Mucosa of rectum (tissue), 2 donors: ENCODE data around the gene NAT16.

Experiments
- H3K27ac ChIP-seq, 2 donors: one replicate each; pipeline ENCODE4 v1.7.0; 2013; ENCODE audit warnings: inconsistent platforms in 2 of 2, low read depth in 2 of 2, low read length in 2 of 2
- H3K27me3 ChIP-seq, 2 donors: one replicate each; pipeline ENCODE4 v1.7.0; 2013; ENCODE audit warnings: low read length in 2 of 2; ENCODE audit not compliant: control insufficient read depth in 2 of 2, insufficient read depth in 2 of 2
- H3K36me3 ChIP-seq, 2 donors: one replicate each; pipeline ENCODE4 v1.7.0; 2013; ENCODE audit warnings: low read length in 2 of 2; ENCODE audit not compliant: control insufficient read depth in 2 of 2, insufficient read depth in 2 of 2
- H3K4me1 ChIP-seq, 2 donors: one replicate each; pipeline ENCODE4 v1.7.0; 2013; ENCODE audit warnings: low read length in 2 of 2, mild to moderate bottlenecking in 1 of 2; ENCODE audit not compliant: control insufficient read depth in 2 of 2, insufficient read depth in 2 of 2
- H3K4me3 ChIP-seq, 2 donors: one replicate each; pipeline ENCODE4 v1.7.0; 2013; ENCODE audit warnings: low read length in 2 of 2
- H3K9ac ChIP-seq, 2 donors: one replicate each; pipeline ENCODE4 v1.7.0; 2013; ENCODE audit warnings: low read length in 2 of 2, low read depth in 1 of 2, mild to moderate bottlenecking in 1 of 2
- H3K9me3 ChIP-seq, 2 donors: one replicate each; pipeline ENCODE4 v1.7.0; 2013; ENCODE audit warnings: low read length in 2 of 2; ENCODE audit not compliant: control insufficient read depth in 2 of 2
- donor health status: healthy.
- donor health status: Normal muscosa, but diverticular disease.

The NAT16 gene

DNA sequence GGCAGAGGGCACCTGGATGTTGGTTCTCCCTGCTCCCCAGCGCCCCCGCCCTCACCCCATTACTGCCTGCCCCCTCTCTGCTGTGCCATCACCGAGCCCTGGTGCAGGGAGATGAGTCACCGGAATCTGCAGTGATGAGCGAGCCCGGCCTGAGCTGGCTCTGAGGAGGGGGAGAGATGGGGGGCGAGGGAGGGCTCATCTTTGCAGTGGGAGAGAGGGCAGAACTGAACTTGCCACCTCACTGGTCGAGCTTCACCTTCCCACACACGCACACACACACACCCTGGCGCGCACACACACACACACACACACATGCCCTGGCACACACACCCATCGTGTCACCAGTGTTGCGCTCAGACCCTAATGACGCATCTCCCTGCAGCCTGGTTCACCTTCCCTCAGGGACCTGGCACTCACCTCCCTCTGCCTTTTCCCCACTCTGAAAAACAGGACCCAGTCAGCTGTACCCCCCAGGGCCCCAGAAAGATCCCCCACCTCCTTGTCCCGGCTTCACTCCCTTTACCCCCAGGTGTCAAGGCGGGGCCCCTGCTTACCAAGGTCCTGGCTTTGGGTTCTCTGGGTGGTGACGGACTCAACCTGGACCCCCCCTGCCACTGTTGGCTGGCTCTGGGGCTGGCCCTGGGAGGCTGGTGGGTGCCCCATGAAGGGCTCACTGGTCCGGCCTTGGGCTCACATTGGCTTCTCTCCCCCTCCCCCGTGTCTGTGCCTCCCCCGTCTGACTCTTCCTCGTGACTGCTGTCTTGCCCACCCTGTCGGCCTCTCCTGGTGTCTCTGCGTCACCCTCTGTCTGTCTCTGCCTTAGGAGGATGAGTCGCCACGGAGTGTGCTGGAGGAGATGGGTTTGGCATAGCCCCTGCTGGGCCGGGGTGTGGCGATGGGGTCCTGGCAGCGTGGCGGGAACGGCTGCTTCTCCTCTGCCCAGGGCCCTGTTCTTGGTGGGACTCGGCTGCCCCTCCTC is 20.1 kb downstream of the NAT16 start:
- Histone ChIP-seq H3K9me3 (no peaks in the 10 kb centered on the region), H3K27me3 (peaks cover 9 to 13% of the 10 kb centered on the region in 2 donors), H3K36me3 (peaks cover 12 to 16% of the 10 kb centered on the region in 2 donors), H3K4me1 (peaks cover 11 to 13% of the 10 kb centered on the region in 2 donors), H3K9ac (no peak overlapping the region), H3K27ac (no peak overlapping the region), H3K4me3 (no peak overlapping the region)

DNA sequence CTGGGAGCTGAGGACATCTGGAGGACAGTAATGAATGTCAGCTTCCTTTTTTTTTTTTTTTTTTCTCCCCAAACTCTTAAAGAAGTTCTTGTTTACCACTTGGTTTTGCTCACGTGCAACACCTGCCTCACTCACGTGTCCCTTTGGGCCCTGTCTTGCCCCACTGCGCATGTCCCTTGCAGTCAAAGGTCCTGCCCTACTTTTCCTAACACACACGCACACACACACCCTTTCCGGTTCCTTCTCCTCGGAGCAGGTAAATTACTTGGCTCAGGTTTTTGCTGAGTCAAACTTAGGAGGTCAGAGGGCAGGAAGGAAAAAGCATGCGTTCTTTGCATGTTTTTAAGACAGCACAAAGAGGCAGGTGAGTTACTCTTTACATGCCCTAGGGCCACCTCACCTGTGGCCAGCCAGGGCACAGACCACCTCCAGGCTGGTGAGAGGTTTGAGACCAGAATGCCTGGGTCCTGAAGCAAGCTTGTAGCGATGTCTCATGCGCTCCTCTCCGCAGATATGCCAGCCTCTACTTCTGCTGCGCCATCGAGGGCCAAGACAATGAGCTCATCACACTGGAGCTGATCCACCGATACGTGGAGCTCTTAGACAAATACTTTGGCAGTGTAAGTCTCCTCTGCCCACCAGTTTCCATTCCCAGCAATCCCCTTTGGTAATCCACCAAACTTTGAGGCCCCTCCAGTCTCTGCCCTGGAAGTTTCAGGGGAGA is 23.1 kb downstream of the NAT16 start:
- H3K36me3 ChIP-seq: peaks cover 12 to 16% of the 10 kb centered on the region in 2 donors
- peaks cover 0 to 1% of the 10 kb centered on the region in 2 donors for H3K27me3 ChIP-seq
- no peak overlapping the region for H3K27ac ChIP-seq
- H3K4me1 ChIP-seq: peaks cover 7 to 12% of the 10 kb centered on the region in 2 donors
- no peaks in the 10 kb centered on the region for H3K9me3 ChIP-seq
- no peak overlapping the region for H3K9ac ChIP-seq
- H3K4me3 ChIP-seq: no peak overlapping the region

DNA sequence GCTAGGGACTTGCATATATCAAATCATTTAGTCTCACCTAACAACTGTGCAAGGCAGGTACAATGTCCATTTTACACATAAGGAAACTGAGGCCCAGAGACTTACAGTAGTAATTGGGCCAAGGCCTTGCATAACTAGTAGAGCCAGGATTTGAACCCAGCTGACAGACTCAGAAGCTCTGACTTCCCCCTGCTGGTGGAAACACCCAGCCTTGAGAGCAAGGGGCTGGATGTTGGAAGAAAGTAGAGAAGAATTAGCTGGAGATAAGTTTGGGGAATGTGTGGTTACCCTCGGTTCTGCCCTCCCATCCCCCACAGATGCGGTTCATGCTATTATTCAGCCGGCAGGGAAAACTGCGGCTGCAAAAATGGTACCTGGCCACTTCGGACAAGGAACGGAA is 23.8 kb downstream of the NAT16 start:
- Histone ChIP-seq H3K27me3 (no peaks in the 10 kb centered on the region), H3K9me3 (no peaks in the 10 kb centered on the region), H3K9ac (no peak overlapping the region), H3K36me3 (peaks cover 12 to 16% of the 10 kb centered on the region in 2 donors), H3K4me3 (peak overlapping the region in 1 of 2 donors; percentile 4), H3K27ac (no peak overlapping the region), H3K4me1 (peaks cover 7 to 12% of the 10 kb centered on the region in 2 donors)

DNA sequence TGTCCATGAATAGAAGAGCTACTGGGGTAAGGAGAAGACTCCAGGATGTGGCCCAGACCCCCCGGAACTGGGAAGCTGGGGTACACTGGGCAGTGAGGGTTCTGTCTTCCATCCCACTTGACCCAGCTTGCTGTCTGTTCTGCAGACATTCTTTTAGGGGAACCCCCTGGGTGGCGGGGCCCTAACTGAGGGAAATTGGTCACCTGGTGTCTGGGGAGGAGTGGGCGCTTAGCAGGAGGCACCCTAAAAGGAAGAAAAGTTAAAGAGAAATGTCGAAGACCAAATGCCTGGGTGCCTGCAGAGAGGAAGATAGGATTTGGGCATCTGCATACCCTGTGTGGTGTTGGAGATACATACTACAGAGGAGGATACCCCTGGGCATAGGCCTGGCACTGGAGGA is 24.8 kb downstream of the NAT16 start:
- Histone ChIP-seq H3K36me3 (peaks cover 11 to 15% of the 10 kb centered on the region in 2 donors), H3K9me3 (no peaks in the 10 kb centered on the region), H3K27ac (no peak overlapping the region), H3K4me3 (peak overlapping the region; percentile 76 to 77), H3K9ac (peak overlapping the region; percentile 56 to 72), H3K4me1 (peaks cover 7 to 12% of the 10 kb centered on the region in 2 donors), H3K27me3 (no peaks in the 10 kb centered on the region)

DNA sequence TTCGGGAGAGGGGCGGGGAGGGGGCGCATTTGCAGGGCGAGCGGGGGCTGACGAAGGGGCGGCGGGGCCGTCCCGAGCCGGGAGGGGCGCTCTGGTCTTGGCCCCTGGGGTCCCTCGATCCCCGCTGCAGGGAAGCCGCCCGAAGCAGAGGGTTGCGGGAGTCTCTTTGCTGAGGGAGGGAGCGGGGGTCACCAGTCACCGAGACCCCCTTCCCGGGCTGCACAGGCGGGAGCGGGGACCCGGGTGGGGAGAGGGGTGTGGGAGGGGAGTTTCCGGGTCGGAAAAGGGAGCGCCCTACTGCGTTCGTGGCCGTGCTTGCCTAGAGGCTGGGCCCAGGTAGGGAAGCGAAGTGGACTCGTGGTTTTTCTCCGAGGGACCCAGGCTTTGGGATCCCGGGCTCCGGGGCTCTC is 25.4 kb downstream of the NAT16 start:
- no peaks in the 10 kb centered on the region for H3K9me3 ChIP-seq
- H3K9ac ChIP-seq: peak overlapping the region; percentile 56 to 72
- no peaks in the 10 kb centered on the region for H3K27me3 ChIP-seq
- H3K27ac ChIP-seq: peak overlapping the region in 1 of 2 donors; percentile 52
- H3K4me1 ChIP-seq: peaks cover 7 to 12% of the 10 kb centered on the region in 2 donors
- H3K4me3 ChIP-seq: peak overlapping the region; percentile 76 to 77
- peaks cover 9 to 12% of the 10 kb centered on the region in 2 donors for H3K36me3 ChIP-seq

DNA sequence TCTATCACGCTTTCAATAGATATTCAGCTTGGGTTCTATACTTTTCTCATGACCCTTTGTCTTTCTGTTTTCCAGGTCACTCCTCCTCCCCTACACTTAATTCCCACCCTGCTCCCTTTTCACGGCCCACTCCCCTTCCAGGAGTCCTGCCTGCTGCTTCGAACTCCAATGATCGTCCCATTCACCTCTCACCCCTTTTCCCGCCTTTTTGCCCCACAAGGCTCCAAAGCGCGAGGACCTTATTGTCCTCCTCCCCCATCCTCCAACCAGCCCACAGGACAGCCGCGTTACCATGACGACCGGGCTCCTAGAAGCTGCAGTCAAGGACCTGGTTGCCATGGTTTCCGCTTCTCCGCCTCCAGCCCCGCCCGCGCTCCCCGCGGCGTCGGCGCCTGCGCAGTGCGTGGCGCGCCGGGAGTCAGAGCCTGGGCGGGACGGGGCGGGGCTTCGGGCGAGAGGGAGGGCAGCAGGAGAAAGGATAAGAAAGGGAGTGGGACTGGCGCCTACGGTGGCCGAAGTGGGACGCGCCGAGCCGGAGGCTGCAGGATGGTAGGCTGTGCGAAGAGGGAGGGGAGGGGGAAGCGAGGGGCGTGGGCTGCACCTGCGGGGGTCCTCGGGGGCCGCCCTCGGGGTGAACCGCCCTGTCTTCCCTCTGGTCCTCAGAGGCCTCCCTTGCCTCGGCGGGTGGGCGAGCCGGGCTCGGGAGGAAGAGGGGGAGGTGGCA is 26.0 kb downstream of the NAT16 start, which contains the start of gene AP1S1:
AP1S1 (plus strand) TSS at position 508 of the 724 bp plus-strand sequence; CDS start at position 547, 39 bp downstream.
- peak within 1 kb of the TSS; percentile 76 to 77 for H3K4me3 ChIP-seq
- peaks cover 6 to 10% of the 10 kb centered on the region in 2 donors for H3K36me3 ChIP-seq
- peak within 1 kb of the TSS in 1 of 2 donors; percentile 52 for H3K27ac ChIP-seq
- no peaks in the 10 kb centered on the region for H3K9me3 ChIP-seq
- H3K27me3 ChIP-seq: no peaks in the 10 kb centered on the region
- H3K4me1 ChIP-seq: peaks cover 7 to 12% of the 10 kb centered on the region in 2 donors
- peak within 1 kb of the TSS; percentile 56 to 72 for H3K9ac ChIP-seq

DNA sequence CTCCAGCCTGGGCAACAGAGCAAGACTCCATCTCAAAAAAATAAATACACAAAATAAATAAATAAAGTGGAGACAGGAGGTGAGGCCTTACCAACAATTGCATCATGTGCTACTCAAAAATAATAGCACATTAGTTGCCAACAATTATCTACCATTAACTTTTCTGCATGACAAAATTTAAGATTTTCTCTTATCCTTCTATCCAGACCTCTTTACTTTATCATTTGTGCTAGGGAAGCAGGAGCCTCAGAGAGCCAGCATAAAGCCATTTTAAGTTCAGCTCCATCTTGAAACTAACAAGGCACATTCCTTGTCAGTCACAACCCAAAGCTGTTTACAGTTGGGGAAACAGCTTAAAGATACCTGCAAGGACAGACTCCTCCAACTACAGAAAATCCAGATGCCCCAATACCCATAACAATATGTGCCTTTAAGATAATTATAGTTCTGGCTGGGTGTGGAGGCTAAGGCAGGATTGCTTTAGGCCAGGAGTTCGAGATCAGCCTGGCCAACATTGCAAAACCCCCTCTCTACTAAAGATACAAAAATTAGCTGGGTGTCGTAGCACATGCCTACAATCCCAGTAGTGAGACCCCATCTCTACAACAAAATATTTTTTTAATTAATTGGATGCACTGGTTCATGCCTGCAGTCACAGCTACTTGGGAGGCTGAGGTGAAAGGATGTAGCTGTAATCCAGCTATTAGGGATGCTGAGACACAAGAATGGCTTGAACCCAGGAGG is 28.0 kb downstream of the NAT16 start:
- Histone ChIP-seq H3K27ac (no peak overlapping the region), H3K9ac (no peak overlapping the region), H3K27me3 (no peaks in the 10 kb centered on the region), H3K9me3 (no peaks in the 10 kb centered on the region), H3K36me3 (no peaks in the 10 kb centered on the region), H3K4me3 (no peak overlapping the region), H3K4me1 (peaks cover 7 to 10% of the 10 kb centered on the region in 2 donors)

DNA sequence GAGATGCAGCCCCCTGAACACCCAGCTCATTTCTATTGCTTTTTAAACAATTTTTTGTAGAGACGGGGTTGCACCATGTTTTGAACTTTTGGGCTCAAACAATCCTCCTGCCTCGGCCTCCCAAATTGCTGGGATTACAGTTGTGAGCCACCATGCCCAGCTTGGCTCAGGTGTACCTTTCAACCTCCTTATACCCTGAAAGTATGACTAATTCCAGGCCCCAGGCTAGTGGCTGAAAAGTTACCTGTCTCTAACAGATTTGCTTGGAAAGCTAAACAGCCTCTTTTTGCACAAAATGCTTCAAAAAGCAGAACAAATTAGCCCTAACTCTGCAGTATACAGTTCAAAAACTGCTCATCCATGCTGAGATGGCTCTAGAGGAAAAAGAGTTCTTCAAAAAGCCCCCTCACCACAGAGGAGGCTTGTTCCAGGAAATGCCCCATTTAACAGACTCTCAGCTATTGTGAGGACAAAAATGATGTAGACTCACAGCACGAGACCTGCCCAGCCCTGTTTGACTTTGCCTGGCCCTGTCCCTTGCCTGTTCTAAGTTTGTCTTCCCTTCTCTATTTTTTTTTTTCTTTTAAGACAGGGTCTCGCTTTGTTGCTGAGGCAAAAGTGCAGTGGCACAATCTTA is 39.2 kb downstream of the NAT16 start:
- H3K4me3 ChIP-seq: no peak overlapping the region
- no peaks in the 10 kb centered on the region for H3K9me3 ChIP-seq
- no peak overlapping the region for H3K9ac ChIP-seq
- H3K36me3 ChIP-seq: no peaks in the 10 kb centered on the region
- peaks cover 12 to 14% of the 10 kb centered on the region in 2 donors for H3K4me1 ChIP-seq
- no peaks in the 10 kb centered on the region for H3K27me3 ChIP-seq
- no peak overlapping the region for H3K27ac ChIP-seq

DNA sequence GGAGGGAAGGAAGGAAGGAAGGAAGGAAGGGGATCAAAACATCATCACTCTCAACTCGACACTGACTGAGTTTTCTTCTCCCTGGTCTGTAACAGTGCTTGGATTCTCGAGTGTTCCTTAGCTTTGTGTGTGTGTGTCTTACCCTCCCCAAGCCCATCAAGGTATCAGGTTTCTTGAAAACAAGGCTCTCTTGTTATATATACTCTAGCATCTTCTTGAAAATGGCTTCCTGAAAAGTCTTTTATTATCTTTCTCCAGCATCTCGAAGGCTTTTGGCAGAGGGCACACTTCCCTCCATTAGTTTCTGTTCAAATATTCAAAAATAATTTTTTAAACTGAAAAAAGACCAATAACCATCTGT is 39.8 kb downstream of the NAT16 start:
- Histone ChIP-seq H3K4me1 (peaks cover 12 to 14% of the 10 kb centered on the region in 2 donors), H3K36me3 (no peaks in the 10 kb centered on the region), H3K9me3 (no peaks in the 10 kb centered on the region), H3K27me3 (no peaks in the 10 kb centered on the region), H3K4me3 (no peak overlapping the region), H3K9ac (no peak overlapping the region), H3K27ac (no peak overlapping the region)
